NCI-H748 (cell line): ENCODE data around the gene PLAGL2.
A peak's percentile ranks its signal among the peaks of the same experiment; 100 is the strongest.
"Not testable (repeated sequence)": the region's sequence is repeated elsewhere in the genome, so short reads cannot be mapped to it uniquely, and the experiment has no call there.

Experiments used
- DNase-seq: peaks from one replicate; lab custom pipeline; 2025; ENCODE audit not compliant: unreplicated experiment; lab: John Stamatoyannopoulos, UW

The PLAGL2 gene, protein sequence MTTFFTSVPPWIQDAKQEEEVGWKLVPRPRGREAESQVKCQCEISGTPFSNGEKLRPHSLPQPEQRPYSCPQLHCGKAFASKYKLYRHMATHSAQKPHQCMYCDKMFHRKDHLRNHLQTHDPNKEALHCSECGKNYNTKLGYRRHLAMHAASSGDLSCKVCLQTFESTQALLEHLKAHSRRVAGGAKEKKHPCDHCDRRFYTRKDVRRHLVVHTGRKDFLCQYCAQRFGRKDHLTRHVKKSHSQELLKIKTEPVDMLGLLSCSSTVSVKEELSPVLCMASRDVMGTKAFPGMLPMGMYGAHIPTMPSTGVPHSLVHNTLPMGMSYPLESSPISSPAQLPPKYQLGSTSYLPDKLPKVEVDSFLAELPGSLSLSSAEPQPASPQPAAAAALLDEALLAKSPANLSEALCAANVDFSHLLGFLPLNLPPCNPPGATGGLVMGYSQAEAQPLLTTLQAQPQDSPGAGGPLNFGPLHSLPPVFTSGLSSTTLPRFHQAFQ

GRCh38 chr20:32207626-32208498 is at the start of gene PLAGL2, which contains the start of gene POFUT1:
PLAGL2 (minus strand) TSS chr20:32207743; CDS start chr20:32202178, 5,565 bp downstream.
POFUT1 (plus strand) TSS chr20:32207880; CDS start chr20:32207942, 62 bp downstream.
- peak; percentile 92 for DNase-seq

DNA sequence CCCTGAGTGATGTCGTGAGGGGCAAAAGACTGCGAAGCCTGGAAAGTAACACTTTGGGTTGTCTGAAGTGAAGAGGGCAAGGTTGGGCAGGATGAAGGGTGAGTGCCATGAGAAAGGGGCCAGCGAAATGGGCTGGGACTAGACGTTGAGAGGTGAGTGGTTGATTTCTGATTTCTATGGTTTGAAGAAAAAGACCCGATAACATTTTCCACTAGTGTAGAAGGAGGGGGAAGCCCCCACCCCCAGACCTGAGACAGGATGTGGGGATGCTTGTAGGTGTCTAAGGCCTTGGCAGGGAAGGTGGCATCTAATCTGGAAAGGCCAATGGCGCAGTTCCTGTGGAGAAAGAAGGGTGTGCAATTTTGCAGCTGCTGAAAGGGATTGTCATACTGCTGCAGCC is 44.6 kb upstream of the PLAGL2 start:
- no peak for DNase-seq

GRCh38 chr20:32251470-32251869 is 43.9 kb upstream of the PLAGL2 start:
- no peak for DNase-seq

GRCh38 chr20:32249030-32249738 is 41.6 kb upstream of the PLAGL2 start:
- DNase-seq: no peak

- no peak for DNase-seq
Observed at GRCh38 chr20:32248043-32248442, 40.5 kb upstream of the PLAGL2 start.

- DNase-seq: not testable (repeated sequence)
Observed at GRCh38 chr20:32246208-32246607, 38.7 kb upstream of the PLAGL2 start.

DNA sequence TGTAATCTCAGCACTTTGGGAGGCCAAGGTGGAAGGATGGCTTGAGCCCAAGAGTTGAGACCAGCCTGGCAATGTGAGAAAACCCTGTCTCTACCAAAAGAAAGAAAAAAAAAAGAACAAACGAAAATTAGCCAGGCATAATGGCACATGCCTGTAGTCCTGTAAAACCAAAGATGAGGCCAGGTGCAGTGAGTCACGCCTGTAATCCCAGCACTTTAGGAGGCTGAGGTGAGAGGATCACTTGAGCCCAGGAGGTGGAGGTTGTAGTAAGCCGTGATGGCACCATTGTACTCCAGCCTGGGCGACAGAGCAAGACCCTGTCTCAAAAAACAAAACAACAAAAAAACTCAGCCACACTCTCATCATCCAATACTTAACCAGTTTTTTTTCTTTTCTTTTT is 37.4 kb upstream of the PLAGL2 start:
- DNase-seq: no peak

- DNase-seq: no peak
Observed at GRCh38 chr20:32244150-32244823, 36.7 kb upstream of the PLAGL2 start.

GRCh38 chr20:32241807-32242206 is 34.3 kb upstream of the PLAGL2 start:
- no peak for DNase-seq

- no peak for DNase-seq
Observed at GRCh38 chr20:32240205-32240604, 32.7 kb upstream of the PLAGL2 start.

- DNase-seq: no peak
Observed at GRCh38 chr20:32238483-32239425, 31.2 kb upstream of the PLAGL2 start.

DNA sequence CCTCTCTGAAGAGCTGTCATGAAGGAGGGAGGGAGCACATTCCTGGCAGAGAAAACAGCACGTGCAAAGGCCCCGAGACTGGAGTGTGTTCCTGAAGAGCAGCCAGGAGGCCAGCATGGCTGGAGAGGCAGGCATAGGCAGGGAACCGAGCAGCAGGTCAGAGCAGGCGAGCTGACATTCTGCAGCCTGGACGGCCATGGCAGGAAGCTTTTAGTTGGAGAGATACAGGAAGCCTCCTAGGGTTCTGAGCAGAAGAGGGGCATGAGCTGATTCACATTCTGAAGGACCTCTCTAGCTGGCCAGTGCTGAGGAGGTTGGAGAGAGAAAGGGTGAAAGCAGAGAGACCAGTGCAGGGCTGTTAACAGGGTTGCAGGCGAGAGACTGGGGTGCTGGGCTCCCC is 29.9 kb upstream of the PLAGL2 start:
- DNase-seq: no peak

DNA sequence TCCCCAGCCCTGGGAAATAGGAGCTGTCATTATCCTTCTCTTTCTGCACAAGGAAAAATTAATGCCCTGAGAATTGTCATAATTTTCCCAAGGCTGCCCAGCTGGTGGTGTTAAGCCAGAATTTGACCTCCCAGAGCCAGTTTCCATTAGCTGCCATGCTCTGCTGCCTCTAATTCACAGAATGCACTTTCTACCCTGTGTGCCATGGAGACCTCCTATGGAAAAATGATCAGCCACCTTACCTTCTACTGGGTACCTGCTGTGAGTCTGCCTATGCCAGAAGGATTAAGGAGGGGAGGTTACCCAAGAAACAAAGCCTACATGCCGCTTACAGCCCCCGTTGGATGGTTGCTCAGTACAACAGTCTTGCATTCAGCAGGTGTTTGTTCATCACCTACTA is 29.3 kb upstream of the PLAGL2 start:
- DNase-seq: no peak

DNA sequence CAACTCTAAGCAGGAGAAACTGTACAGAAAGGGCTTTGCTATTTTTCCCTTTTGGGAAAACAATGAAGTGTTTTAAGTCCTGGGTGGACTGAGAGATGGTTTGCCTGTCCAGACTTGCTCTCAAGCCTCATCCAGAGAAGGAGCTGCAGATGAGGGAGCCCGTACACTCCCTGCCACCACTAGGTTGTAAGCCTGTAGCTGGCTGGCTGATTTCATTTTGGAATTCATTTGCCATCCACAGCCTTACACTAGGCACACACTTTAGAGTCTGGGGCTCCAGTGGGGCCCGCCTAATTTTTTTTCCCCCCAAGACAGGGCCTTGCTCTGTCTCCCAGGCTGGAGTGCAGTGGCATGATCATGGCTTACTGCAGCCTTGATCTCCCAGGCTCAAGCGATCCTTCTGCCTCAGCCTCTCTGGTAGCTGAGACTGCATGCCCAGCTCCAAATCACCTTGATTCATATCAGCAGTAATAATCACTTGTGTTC is 28.5 kb upstream of the PLAGL2 start:
- no peak for DNase-seq

GRCh38 chr20:32235331-32236047 is 27.9 kb upstream of the PLAGL2 start:
- no peak for DNase-seq

DNA sequence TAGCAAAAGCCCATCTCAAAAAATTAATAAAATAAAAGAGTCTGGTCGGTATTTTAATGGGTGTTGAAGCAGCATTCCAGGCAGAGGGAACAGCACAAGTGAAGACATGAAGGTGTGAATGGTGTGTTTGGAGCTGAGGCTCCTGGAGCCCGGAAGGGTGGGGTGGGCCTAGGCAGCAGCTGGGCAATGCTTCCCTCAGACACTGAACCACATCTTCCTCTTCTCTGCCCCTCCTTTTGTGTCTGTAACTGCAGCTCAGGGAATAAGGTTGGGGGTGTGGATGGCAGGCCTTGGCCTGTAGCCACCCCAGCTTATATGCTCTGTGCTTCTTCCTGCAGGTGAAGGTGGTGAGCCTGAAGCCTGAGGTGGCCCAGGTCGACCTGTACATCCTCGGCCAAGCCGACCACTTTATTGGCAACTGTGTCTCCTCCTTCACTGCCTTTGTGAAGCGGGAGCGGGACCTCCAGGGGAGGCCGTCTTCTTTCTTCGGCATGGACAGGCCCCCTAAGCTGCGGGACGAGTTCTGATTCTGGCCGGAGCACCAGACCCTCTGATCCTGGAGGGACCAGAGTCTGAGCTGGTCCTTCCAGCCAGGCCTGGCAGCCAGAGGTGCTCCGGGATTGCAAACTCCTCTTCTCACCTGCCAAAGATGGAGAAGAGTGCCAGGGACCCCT is 26.7 kb upstream of the PLAGL2 start:
- DNase-seq: no peak

DNA sequence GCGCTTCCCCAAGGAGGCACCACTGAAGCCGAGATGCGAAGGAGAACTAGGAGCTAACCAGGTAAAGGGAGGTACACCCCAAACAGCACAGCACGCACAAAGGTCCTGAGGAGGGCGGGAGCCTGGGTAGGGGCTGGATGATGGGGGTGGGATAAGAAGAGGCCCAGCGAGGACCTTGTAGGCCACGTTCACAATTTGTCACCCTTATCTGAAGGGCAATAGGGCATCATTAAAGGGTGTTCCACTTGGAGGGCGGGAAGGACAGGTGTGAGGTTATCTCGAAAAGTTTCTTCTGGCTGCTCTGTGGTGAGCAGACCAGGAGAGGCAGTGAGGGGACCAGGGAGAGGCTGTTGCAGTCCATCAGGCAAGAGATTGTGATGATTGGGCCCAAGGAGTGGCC is 25.7 kb upstream of the PLAGL2 start:
- no peak for DNase-seq

DNA sequence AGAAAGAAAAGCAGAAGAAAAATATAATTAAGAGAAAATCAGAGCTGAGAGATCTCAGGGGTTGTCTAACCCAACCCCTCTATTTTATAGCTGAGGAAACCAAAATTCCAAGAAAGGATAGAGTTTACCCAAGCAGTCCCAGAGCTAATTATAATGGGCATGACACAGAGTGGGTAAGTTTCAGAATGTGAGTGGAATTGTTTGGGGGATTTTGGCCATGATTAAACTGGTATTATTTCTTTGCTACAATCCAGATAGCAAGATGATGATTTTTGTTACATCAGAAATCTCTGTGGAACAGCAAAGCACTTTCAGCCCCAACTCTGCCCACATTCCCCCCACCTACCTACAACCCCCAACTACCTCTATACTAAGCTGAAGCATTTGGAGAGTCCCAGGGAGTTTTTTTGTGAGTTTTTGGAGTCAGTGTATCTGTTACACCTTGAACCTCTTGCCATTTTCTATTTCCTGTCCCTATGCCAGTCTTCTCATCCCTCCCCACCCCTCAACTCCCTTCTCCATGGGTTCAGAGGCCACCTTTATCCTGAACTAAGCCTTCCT is 24.9 kb upstream of the PLAGL2 start:
- no peak for DNase-seq
